HG02885 (cell line): ENCODE data around the gene TLE4.
"Not testable (repeated sequence)": the region's sequence is repeated elsewhere in the genome, so short reads cannot be mapped to it uniquely, and the experiment has no call there.

Experiments
- ATAC-seq: cut with Tn5 transposase; IDR thresholded peaks from one replicate; pipeline ENCODE4 v1.9.1; 2021; ENCODE audit warnings: mild to moderate bottlenecking; ENCODE audit not compliant: unreplicated experiment, poor library complexity

The TLE4 gene

GRCh38 chr9:79630521-79631403, 59.0 kb downstream of the TLE4 start:
- peak; percentile 86 for ATAC-seq

GRCh38 chr9:79632060-79632459, 60.3 kb downstream of the TLE4 start:
- no peak for ATAC-seq

- ATAC-seq: no peak
These were observed 60.9 kb downstream of the TLE4 start for GRCh38 chr9:79632705-79633104.

DNA sequence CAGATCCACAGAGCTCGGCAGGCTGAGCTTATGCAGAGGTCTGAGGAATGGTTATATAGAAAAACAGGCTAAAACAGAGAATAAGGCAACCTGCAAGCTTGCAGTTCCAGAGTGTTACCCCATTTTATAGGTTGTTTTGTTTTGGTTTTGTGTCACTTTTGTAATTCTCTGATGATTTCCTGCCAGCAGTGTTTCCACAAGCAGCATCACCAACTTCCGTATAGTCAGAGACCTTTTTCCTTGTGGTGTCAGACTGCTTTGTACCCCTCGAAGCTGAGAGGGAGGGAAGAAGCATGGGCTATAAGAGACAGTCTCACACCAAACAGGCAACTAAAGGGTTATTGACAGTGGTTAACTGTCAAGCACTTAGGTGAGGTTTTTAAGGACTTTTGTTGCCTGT, 61.8 kb downstream of the TLE4 start:
- no peak for ATAC-seq

GRCh38 chr9:79637177-79637925, 65.6 kb downstream of the TLE4 start:
- ATAC-seq: peak; percentile 45

DNA sequence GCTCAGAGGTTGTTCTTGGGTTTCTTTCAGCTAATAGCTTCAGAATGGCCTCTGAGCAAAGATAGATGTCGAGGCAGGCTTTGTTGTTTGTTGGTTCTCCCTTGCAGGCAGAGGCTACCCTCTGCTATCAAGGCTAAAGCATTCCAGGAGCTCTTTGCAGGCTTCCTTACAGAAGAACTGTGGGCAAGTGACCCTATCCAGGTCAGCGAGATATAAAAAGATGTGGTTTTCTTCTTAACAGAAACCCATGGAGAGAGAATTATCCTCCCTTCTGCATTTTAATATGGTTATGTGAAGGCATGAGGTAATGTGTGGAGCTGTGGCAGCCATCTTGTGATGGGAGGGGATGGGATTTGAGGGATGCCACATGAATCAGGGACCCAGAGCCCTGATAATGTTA, 67.0 kb downstream of the TLE4 start:
- no peak for ATAC-seq

GRCh38 chr9:79639354-79639753, 67.6 kb downstream of the TLE4 start:
- ATAC-seq: no peak

- ATAC-seq: not testable (repeated sequence)
These were observed 68.3 kb downstream of the TLE4 start for GRCh38 chr9:79640067-79640466.

- no peak for ATAC-seq
These were observed 69.3 kb downstream of the TLE4 start for GRCh38 chr9:79641070-79641469.

- ATAC-seq: no peak
These were observed 70.9 kb downstream of the TLE4 start for GRCh38 chr9:79642671-79643070.

DNA sequence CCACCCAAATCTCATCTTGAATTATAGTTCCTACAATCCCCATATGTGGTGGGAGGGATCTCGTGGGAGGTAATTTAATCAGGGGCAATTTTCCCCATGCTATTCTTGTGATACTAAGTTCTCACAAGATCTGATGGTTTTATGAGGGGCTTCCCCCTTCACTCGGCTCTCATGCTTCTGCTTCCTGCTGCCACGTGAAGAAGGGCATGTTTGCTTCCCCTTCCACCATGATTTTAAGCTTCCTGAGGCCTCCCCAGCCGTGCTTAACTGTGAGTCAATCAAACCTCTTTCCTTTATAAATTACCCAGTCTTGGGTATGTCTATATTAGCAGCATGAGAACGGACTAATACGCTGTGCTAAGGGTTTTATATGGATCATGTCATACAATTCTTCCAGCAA, 72.3 kb downstream of the TLE4 start:
- ATAC-seq: no peak

GRCh38 chr9:79644601-79645000, 72.8 kb downstream of the TLE4 start:
- ATAC-seq: no peak

GRCh38 chr9:79645110-79645509, 73.3 kb downstream of the TLE4 start:
- ATAC-seq: no peak

- ATAC-seq: no peak
These were observed 74.3 kb downstream of the TLE4 start for GRCh38 chr9:79646096-79646495.

- no peak for ATAC-seq
These were observed 79.6 kb downstream of the TLE4 start for GRCh38 chr9:79651251-79651795.

- no peak for ATAC-seq
These were observed 80.8 kb downstream of the TLE4 start for GRCh38 chr9:79652598-79652997.

DNA sequence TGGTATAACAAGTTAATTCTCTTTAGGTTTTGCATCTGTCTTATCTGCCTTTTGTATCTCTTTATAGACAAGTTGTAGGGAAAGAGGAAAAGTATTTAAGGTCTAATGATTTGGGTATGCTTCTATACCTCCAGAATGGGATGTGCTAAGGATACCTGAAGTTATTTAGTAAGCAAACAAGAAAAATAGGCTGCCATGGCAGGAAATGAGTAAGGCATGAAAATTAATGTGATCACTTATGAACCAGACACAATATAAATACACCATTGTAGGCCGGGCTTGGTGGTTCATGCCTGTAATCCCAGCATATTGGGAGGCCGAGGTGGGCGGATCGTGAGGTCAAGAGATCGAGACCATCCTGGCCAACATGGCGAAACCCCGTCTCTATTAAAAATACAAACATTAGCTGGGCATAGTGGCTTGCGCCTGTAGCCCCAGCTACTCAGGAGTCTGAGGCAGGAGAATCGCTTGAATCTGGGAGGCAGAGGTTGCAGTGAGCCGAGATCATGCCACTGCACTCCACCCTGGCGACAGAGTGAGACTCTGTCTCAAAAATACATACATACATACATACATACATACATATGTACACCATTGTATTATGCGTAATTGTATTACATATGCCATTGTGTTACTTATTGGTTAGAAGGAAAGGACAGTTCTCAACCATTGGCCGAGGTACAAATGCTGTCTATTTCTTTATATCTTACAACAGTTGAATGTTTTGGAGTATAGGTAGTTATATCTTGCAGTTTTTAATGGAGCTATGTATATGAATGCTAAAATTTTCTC, 83.0 kb downstream of the TLE4 start:
- ATAC-seq: not testable (repeated sequence)

DNA sequence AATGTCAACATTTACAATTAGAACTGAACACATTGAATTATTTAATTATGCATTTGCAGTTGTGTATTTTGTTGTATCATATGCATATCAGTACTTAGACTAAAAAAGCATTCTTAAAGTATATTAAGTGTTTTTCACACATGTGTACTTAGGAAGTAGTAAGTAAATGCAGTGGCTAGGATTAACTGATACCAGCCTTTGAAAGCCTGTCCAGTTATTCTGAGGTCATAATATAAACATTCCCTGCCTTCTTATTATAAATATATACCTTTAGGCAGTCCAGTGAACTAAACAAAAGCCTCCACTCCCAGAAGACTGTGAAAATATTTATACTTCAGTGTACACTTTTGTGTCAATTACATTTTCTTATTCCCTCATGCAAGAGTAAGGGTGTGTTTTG, 83.8 kb downstream of the TLE4 start:
- no peak for ATAC-seq

DNA sequence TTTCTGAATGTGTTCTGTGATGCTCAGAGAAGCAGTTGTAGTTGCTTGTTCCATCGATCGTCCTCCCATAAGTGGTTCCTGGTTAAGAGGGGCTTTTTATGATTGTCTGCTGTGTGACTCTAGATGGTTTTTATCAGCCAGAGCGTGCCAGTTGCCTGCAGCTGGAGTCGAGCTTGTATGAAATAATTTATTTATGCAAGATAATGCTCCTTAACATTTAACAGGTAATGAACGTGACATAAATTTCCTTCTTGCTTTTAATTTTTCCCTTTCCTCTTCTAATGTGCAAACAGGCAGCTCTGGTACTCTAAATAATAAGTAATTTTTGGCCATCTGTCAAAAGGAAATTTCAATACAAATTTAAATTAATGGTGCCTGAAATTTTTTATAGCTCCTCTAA, 84.4 kb downstream of the TLE4 start:
- ATAC-seq: no peak

DNA sequence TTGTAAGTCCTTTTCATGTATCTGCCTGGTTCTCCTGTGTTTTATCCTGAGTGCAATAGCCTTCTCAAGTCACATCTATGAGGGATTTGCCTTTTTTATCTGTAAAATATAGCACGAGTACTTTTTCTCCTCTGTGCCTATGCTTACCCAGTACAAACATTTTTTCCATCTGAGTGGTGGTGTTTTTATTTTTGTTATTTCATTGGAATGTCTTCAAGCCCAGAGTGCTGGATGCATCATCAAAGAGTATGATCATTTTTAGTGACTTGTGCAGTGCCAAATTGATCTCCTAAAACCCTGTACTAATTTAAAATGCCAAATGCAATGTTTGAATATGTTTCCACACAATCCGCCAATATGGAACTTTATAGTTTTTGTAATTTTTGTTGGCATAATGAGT, 86.1 kb downstream of the TLE4 start:
- no peak for ATAC-seq

- ATAC-seq: no peak
These were observed 87.2 kb downstream of the TLE4 start for GRCh38 chr9:79658926-79659325.
